Omental fat pad (tissue), 4 donors: ENCODE data around the gene SMCO3. TPM values are rescaled to one million over a fixed set of nuclear protein-coding genes. Genes with fewer than 3 reads are reported as not detected.
"Not testable (repeated sequence)": the region's sequence is repeated elsewhere in the genome, so short reads cannot be mapped to it uniquely, and the experiment has no call there.

ENCODE experiments used
- ATAC-seq: fragments of 150-250 bp; one replicate; pipeline ENCODE4 v1.9.1; 2016; ENCODE audit warnings: mild to moderate bottlenecking, moderate library complexity; ENCODE audit not compliant: low FRiP score
- DNase-seq: peaks from one replicate; pipeline ENCODE4 v3.0.0-alpha.2; 2019; ENCODE audit warnings: low spot score
- CTCF ChIP-seq, 3 donors: fragments of 450-650 bp; IDR thresholded peaks; one replicate each; pipeline ENCODE4 v1.5.1; 2016 to 2017; ENCODE audit warnings: antibody characterized with exemption in 3 of 3, mild to moderate bottlenecking in 3 of 3, moderate library complexity in 2 of 3
- total RNA-seq, 4 donors: library from RNA; depleted of rRNA; stranded (reverse); fragments of >200 nt; gene quantifications; one replicate each; pipeline ENCODE4 v1.1.0, GENCODE V29; 2016

Gene SMCO3
- total RNA-seq, 4 donors from 2014 or later: not detected

GRCh38 chr12:14767617-14768016, 46.4 kb downstream of the SMCO3 start:
- ATAC-seq: no peak
- no peak for TF ChIP-seq CTCF (IDR thresholded peaks at IDR 0.05)
- DNase-seq: no peak

- ATAC-seq: no peak
These were observed 47.2 kb downstream of the SMCO3 start for GRCh38 chr12:14766649-14767215.

GRCh38 chr12:14766020-14766419, 48.0 kb downstream of the SMCO3 start:
- DNase-seq, ATAC-seq: not testable (repeated sequence)

More at GRCh38 chr12:14766649-14767215, 47.2 kb downstream of the SMCO3 start:
- no peak for TF ChIP-seq CTCF (IDR thresholded peaks at IDR 0.05)
- DNase-seq: no peak

- DNase-seq: no peak
- TF ChIP-seq CTCF (IDR thresholded peaks at IDR 0.05): no peak
- no peak for ATAC-seq
These were observed 48.6 kb downstream of the SMCO3 start for GRCh38 chr12:14765398-14765797.

- DNase-seq, ATAC-seq: not testable (repeated sequence)
These were observed 54.2 kb downstream of the SMCO3 start for GRCh38 chr12:14759711-14760280.

GRCh38 chr12:14756334-14757143, 57.4 kb downstream of the SMCO3 start:
- TF ChIP-seq CTCF (IDR thresholded peaks at IDR 0.05): no peak
- DNase-seq (no peak), ATAC-seq (no peak)

Other genes with a start within 250 kb of the SMCO3 start
- gene PLBD1, start 246.3 kb downstream of the SMCO3 start, total RNA-seq: 10 to 100 TPM; 16.1 to 26.5 (median 19.8) TPM
- gene GUCY2C, start 117.6 kb downstream of the SMCO3 start, total RNA-seq: not detected
- gene WBP11, start 10.7 kb downstream of the SMCO3 start, total RNA-seq: 10 to 100 TPM; 17.2 to 29.7 (median 19.3) TPM
- gene C12orf60, start 10.5 kb downstream of the SMCO3 start, total RNA-seq: 1 to 10 TPM in 1 of 4 donors, under 1 TPM in 2, not detected in 1; 0.36 to 1.6 (median 0.56) TPM
- gene ART4, start 29.3 kb upstream of the SMCO3 start, total RNA-seq: 1 to 10 TPM; 1.9 to 6.2 (median 4.3) TPM
- gene MGP, start 71.7 kb upstream of the SMCO3 start, total RNA-seq: 100 to 1,000 TPM; 317 to 851 (median 829) TPM
- gene ERP27, start 124.4 kb upstream of the SMCO3 start, total RNA-seq: under 1 TPM in 2 of 4 donors, not detected in 2; 0.56 to 0.60 TPM
- 100 to 1,000 TPM; 128 to 259 (median 205) TPM for gene ARHGDIB, start 147.4 kb upstream of the SMCO3 start, total RNA-seq
- not detected for gene PDE6H, start 158.9 kb upstream of the SMCO3 start, total RNA-seq